Trophoblast cell (in vitro differentiated cells and primary cell): ENCODE results near the gene ATP2B3.

Experiments used
- DNase-seq, 2 donors: peaks; one replicate each; pipeline ENCODE4 v3.0.0-alpha.2; 2016
- H2AFZ ChIP-seq: 2 replicates; pipeline ENCODE4 v1.6.1; 2013; ENCODE audit warnings: low read length, moderate library complexity, mild to moderate bottlenecking; ENCODE audit not compliant: insufficient read depth, poor library complexity
- H2AK5ac ChIP-seq: 2 replicates; pipeline ENCODE4 v1.6.1; 2013; ENCODE audit warnings: mild to moderate bottlenecking, low read length
- H2BK120ac ChIP-seq: 2 replicates; pipeline ENCODE4 v1.6.1; 2013; ENCODE audit warnings: low read length, mild to moderate bottlenecking, moderate library complexity; ENCODE audit not compliant: insufficient read depth, poor library complexity
- H2BK12ac ChIP-seq: 2 replicates; pipeline ENCODE4 v1.6.1; 2013; ENCODE audit warnings: mild to moderate bottlenecking, low read length, moderate library complexity
- H2BK5ac ChIP-seq: 2 replicates; pipeline ENCODE4 v1.6.1; 2013; ENCODE audit warnings: low read length, low read depth, moderate library complexity, mild to moderate bottlenecking; ENCODE audit not compliant: poor library complexity
- H3K14ac ChIP-seq: 2 replicates; pipeline ENCODE4 v1.6.1; 2013; ENCODE audit warnings: mild to moderate bottlenecking, low read length
- H3K18ac ChIP-seq: 2 replicates; pipeline ENCODE4 v1.6.1; 2013; ENCODE audit warnings: mild to moderate bottlenecking, low read length
- H3K23ac ChIP-seq: 2 replicates; pipeline ENCODE4 v1.6.1; 2013; ENCODE audit warnings: low read length
- H3K27ac ChIP-seq: 2 replicates; pipeline ENCODE4 v1.5.1; 2013; ENCODE audit warnings: low read depth, mild to moderate bottlenecking, inconsistent platforms, low read length, moderate library complexity
- H3K27me3 ChIP-seq: 2 replicates; pipeline ENCODE4 v1.6.1; 2013; ENCODE audit warnings: inconsistent platforms, mild to moderate bottlenecking, low read length, moderate library complexity; ENCODE audit not compliant: insufficient read depth
- H3K36me3 ChIP-seq, 2 experiments: 1 replicate in 1 of 2; 2 replicates in 1 of 2; pipeline ENCODE4 v1.6.1; 2013; ENCODE audit warnings: low read length in 2 of 2, mild to moderate bottlenecking in 2 of 2, moderate library complexity in 1 of 2; ENCODE audit not compliant: insufficient read depth in 2 of 2, control insufficient read depth in 1 of 2
- H3K4ac ChIP-seq: 2 replicates; pipeline ENCODE4 v1.6.1; 2013; ENCODE audit warnings: low read depth, mild to moderate bottlenecking, low read length, moderate library complexity
- H3K4me1 ChIP-seq, 2 experiments: 1 replicate in 1 of 2; 2 replicates in 1 of 2; pipeline ENCODE4 v1.6.1; 2013; ENCODE audit warnings: low read length in 2 of 2, mild to moderate bottlenecking in 2 of 2, moderate library complexity in 1 of 2; ENCODE audit not compliant: insufficient read depth in 2 of 2, control insufficient read depth in 1 of 2
- H3K4me2 ChIP-seq: 2 replicates; pipeline ENCODE4 v1.6.1; 2013; ENCODE audit warnings: inconsistent platforms, mild to moderate bottlenecking, low read length, moderate library complexity
- H3K4me3 ChIP-seq: 2 replicates; pipeline ENCODE4 v1.5.1; 2013; ENCODE audit warnings: mild to moderate bottlenecking, low read depth, low read length, inconsistent platforms
- H3K79me1 ChIP-seq: one replicate; pipeline ENCODE4 v1.6.1; 2013; ENCODE audit warnings: low read length
- H3K79me2 ChIP-seq: 2 replicates; pipeline ENCODE4 v1.6.1; 2013; ENCODE audit warnings: low read length, mild to moderate bottlenecking; ENCODE audit not compliant: control insufficient read depth, insufficient read depth, poor library complexity
- H3K9ac ChIP-seq: 2 replicates; pipeline ENCODE4 v1.6.1; 2013; ENCODE audit warnings: mild to moderate bottlenecking, low read length
- H3K9me3 ChIP-seq: 2 replicates; pipeline ENCODE4 v1.6.1; 2013; ENCODE audit warnings: low read depth, mild to moderate bottlenecking, control low read depth, inconsistent platforms, low read length; ENCODE audit not compliant: insufficient read depth
- H4K12ac ChIP-seq: 2 replicates; pipeline ENCODE4 v1.6.1; 2013; ENCODE audit warnings: low read depth, mild to moderate bottlenecking, low read length, moderate library complexity
- H4K8ac ChIP-seq: 2 replicates; pipeline ENCODE4 v1.6.1; 2013; ENCODE audit warnings: low read depth, mild to moderate bottlenecking, low read length, moderate library complexity
- H4K91ac ChIP-seq: one replicate; pipeline ENCODE4 v1.6.1; 2013; ENCODE audit warnings: low read depth, mild to moderate bottlenecking, low read length, moderate library complexity
- WGBS: extraction: QIAGEN DNeasy Blood & Tissue Kit; methylation state at CpG from one replicate; pipeline ENCODE4 v1.1.7; 2013; ENCODE audit warnings: missing lambda C conversion rate; ENCODE audit not compliant: insufficient read length, insufficient coverage; ENCODE audit errors: extremely low coverage; 5-methylcytosine and 5-hydroxymethylcytosine counted together

The ATP2B3 gene

DNA sequence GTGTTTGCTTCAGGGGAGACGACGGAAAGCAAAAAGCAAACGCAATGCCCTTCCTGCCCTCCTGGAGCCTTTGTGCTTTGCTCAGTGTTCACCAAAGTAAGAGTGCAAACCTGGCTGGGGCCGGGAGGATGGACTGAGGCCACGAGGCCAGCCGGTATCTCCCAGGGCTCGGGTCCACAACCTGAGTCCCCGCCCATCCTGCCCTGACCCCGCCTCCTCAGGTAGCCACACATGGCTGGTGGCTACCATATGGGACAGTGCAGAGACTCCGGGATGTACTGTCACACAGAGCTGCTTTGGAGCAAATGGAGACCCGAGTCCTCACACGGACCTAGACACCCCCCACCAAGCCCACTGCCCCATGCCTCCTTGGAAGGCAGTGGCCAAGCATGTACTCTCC, 4.8 kb downstream of the ATP2B3 start:
- Histone ChIP-seq H2AK5ac (no peak overlapping the region), H2BK120ac (no peak overlapping the region), H2BK12ac (no peak overlapping the region), H3K4ac (no peak overlapping the region), H3K27ac (no peak overlapping the region), H2BK5ac (no peak overlapping the region), H3K9me3 (no peaks in the 10 kb centered on the region), H3K79me1 (no peaks in the 10 kb centered on the region), H4K12ac (no peak overlapping the region), H3K9ac (no peak overlapping the region), H3K23ac (no peak overlapping the region), H3K14ac (no peak overlapping the region), H4K91ac (no peak overlapping the region), H2AFZ (no peak overlapping the region), H3K4me3 (no peak overlapping the region), H3K27me3 (peaks cover 9% of the 10 kb centered on the region), H3K4me2 (no peak overlapping the region), H3K79me2 (no peaks in the 10 kb centered on the region), H4K8ac (no peak overlapping the region), H3K36me3 (no peaks in the 10 kb centered on the region), H3K18ac (no peak overlapping the region), H3K4me1 (no peaks in the 10 kb centered on the region)
- no CpG with 5 or more reads among the region's 12 CpGs for WGBS
- no peak for DNase-seq

DNA sequence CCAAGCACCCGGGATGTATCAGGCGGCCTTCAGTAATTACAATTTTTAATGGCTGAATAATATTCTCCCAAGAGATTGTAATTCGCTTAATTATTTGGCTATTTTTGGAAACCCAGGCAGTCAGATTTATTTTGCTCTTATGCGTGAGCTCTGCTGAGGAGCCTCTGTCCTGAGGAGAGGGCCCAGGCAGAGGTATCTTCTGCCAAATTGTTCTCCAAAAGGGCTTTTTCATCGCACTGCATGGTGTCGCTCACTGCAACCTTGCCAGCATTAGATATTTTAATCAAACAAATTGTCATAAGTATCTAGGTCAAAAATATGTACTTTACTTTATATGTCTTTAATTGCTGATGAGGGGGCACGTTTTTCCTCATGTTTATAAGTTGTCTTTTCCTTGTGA, 5.8 kb downstream of the ATP2B3 start:
- Histone ChIP-seq H2AFZ (no peak overlapping the region), H2BK5ac (no peak overlapping the region), H3K4me1 (no peaks in the 10 kb centered on the region), H3K9ac (no peak overlapping the region), H4K8ac (no peak overlapping the region), H3K36me3 (no peaks in the 10 kb centered on the region), H3K4me2 (no peak overlapping the region), H4K12ac (no peak overlapping the region), H3K18ac (no peak overlapping the region), H4K91ac (no peak overlapping the region), H3K9me3 (no peaks in the 10 kb centered on the region), H3K79me1 (no peaks in the 10 kb centered on the region), H2AK5ac (no peak overlapping the region), H3K27ac (no peak overlapping the region), H2BK120ac (no peak overlapping the region), H3K4me3 (no peak overlapping the region), H3K79me2 (no peaks in the 10 kb centered on the region), H3K4ac (no peak overlapping the region), H2BK12ac (no peak overlapping the region), H3K27me3 (peaks cover 4% of the 10 kb centered on the region), H3K23ac (no peak overlapping the region), H3K14ac (no peak overlapping the region)
- DNase-seq, result no peak
- no CpG with 5 or more reads among the region's 7 CpGs for WGBS

DNA sequence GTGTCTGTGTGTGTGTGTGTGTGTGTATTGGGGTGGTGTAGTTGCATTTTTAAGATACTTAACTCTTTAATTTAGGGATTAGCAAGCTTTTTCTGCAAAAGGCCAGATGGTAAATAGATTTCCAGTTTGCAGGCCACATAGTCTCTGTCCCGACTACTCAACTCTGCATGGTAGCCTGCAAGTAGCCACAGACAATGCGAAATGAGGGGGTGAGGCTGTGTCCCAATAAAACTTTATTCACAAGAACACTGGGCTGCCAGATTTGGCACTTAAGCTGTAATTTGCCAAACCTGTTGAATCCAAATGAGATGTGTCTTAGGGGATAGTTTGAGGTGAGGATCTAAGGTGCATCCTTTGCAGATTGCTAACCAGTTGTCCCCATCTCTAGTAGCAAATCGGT, 6.8 kb downstream of the ATP2B3 start:
- H3K4me2 ChIP-seq, result no peak overlapping the region
- H3K27ac ChIP-seq, result no peak overlapping the region

DNA sequence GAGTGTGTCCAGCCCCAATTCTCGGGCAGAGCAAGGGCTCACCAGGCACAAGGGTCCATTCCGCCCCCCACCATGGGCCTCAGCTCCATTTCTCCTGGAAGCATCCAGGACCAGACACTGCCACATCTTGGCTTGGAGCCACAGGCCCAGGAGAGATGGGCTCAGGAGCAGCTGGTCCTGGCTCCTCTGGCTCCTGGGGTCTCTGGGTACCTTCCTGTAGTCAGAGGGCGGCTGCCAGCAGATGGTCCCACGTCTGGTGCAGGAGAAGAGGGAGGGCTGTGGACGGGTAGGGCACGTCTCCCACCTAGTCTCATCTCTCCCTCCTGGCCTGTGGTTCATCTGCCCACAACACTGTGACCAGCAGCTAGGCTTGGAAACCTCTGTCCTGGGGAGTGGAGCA, 8.0 kb downstream of the ATP2B3 start:
- Histone ChIP-seq H2AK5ac (no peak overlapping the region), H3K9ac (no peak overlapping the region), H3K23ac (no peak overlapping the region), H4K12ac (no peak overlapping the region), H3K14ac (no peak overlapping the region), H3K27me3 (no peaks in the 10 kb centered on the region), H3K79me2 (no peaks in the 10 kb centered on the region), H3K18ac (no peak overlapping the region), H2BK5ac (no peak overlapping the region), H3K27ac (no peak overlapping the region), H2AFZ (no peak overlapping the region), H3K36me3 (no peaks in the 10 kb centered on the region), H4K8ac (no peak overlapping the region), H4K91ac (no peak overlapping the region), H3K4me1 (no peaks in the 10 kb centered on the region), H2BK12ac (no peak overlapping the region), H3K4me2 (no peak overlapping the region), H3K4me3 (no peak overlapping the region), H3K79me1 (no peaks in the 10 kb centered on the region), H3K9me3 (no peaks in the 10 kb centered on the region), H3K4ac (no peak overlapping the region), H2BK120ac (no peak overlapping the region)
- WGBS, result no CpG with 5 or more reads among the region's 6 CpGs
- DNase-seq, result no peak

More for the DNA sequence above, 6.8 kb downstream of the ATP2B3 start:
- H4K91ac ChIP-seq, result no peak overlapping the region
- no peak for DNase-seq
- no peaks in the 10 kb centered on the region for H3K27me3 ChIP-seq
- no peaks in the 10 kb centered on the region for H3K79me1 ChIP-seq
- no peak overlapping the region for H3K4ac ChIP-seq
- no peak overlapping the region for H3K4me3 ChIP-seq
- H2BK5ac ChIP-seq, result no peak overlapping the region
- H2BK12ac ChIP-seq, result no peak overlapping the region
- H2BK120ac ChIP-seq, result no peak overlapping the region
- no peaks in the 10 kb centered on the region for H3K9me3 ChIP-seq
- no peaks in the 10 kb centered on the region for H3K4me1 ChIP-seq
- no peak overlapping the region for H4K8ac ChIP-seq
- H3K36me3 ChIP-seq, result no peaks in the 10 kb centered on the region
- no CpG with 5 or more reads among the region's 3 CpGs for WGBS
- no peak overlapping the region for H2AFZ ChIP-seq
- no peak overlapping the region for H3K23ac ChIP-seq
- H3K14ac ChIP-seq, result no peak overlapping the region
- H3K9ac ChIP-seq, result no peak overlapping the region
- H3K18ac ChIP-seq, result no peak overlapping the region
- no peak overlapping the region for H4K12ac ChIP-seq
- H2AK5ac ChIP-seq, result no peak overlapping the region
- no peaks in the 10 kb centered on the region for H3K79me2 ChIP-seq
